HG03159 (cell line): Measurements from ENCODE around the gene ADGRA1.
"Not testable (repeated sequence)": the region's sequence is repeated elsewhere in the genome, so short reads cannot be mapped to it uniquely, and the experiment has no call there.

Experiments used
- ATAC-seq: cut with Tn5 transposase; IDR thresholded peaks from one replicate; pipeline ENCODE4 v1.9.1; 2021; ENCODE audit warnings: mild to moderate bottlenecking, moderate library complexity; ENCODE audit not compliant: unreplicated experiment

The ADGRA1 gene

DNA sequence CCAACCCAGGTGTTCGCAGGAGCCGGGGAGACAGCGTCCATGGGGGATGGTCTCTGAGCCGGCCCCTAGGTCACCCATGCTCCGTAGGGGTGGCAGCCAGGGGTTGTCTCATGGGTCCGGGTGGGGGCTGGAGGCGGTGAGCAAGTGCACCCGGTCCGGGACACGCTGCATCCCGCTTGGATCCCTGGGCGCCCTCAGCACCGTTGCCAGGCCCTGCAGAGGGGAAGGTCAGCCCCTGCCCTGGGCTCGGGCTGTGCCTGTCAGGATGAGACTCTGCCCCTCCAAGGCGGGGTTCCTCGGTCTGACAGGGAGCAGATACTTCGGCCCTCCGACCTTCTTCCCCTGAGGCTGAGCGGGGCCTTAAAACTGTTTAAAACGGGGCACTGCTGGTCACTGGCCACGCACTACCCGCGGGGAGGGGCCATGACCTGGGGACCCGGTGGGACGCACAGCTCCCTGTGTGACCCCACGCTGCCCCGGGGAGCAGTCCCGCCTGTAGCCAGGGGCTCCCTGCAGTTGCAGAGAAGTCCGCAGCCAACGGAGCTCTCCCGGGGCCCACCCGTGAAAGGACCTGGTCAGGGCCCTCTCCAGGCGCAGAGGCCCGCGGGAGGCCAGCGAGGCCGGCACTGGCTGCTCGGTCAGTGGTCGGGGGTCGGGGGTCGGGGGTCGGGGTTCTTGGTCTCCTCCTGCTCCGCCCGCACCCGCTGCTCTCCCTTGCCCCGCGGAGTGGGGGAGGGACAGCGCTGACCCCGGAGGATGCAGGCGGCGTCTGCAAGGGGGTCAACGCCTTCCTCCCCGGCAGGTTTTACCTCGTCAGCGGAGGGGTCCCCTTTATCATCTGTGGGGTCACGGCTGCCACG is 38.9 kb downstream of the ADGRA1 start:
- ATAC-seq, result no peak

DNA sequence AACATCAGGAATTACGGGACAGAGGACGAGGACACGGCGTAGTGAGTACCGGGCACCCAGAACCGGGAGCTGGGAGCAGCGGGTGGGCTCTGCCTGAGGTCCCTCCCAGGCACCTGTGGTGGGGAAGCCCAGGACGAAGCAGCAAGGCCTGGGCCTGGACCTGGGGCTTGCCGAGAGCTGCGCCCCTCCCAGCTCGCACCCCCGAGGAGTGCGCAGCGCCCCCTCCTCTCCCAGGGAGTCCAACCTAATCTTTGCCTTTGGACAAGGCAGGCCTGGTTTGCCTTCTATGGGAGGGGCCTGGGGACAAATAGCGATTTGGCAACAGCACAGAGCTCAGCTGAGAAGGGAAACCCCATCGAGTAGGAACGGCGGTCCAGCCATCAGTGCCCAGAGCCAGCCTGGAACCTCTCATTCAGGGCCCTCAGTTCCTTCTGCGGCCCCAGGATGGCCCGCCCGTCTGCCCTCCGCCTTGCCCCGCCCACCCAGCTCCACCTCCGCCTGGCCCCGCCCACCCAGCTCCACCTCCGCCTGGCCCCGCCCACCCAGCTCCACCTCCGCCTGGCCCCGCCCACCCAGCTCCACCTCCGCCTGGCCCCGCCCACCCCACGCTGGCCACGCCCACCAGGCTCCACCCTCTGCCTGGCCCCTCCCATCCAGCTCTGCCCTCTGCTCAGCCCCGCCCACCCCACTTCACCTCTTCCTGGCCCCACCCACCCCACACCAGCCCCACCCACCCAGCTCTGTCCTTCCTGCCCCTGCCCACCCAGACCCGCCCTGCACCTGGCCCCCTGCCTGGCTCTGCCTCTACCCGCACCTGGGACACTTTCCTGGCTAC is 39.8 kb downstream of the ADGRA1 start:
- ATAC-seq, result no peak

DNA sequence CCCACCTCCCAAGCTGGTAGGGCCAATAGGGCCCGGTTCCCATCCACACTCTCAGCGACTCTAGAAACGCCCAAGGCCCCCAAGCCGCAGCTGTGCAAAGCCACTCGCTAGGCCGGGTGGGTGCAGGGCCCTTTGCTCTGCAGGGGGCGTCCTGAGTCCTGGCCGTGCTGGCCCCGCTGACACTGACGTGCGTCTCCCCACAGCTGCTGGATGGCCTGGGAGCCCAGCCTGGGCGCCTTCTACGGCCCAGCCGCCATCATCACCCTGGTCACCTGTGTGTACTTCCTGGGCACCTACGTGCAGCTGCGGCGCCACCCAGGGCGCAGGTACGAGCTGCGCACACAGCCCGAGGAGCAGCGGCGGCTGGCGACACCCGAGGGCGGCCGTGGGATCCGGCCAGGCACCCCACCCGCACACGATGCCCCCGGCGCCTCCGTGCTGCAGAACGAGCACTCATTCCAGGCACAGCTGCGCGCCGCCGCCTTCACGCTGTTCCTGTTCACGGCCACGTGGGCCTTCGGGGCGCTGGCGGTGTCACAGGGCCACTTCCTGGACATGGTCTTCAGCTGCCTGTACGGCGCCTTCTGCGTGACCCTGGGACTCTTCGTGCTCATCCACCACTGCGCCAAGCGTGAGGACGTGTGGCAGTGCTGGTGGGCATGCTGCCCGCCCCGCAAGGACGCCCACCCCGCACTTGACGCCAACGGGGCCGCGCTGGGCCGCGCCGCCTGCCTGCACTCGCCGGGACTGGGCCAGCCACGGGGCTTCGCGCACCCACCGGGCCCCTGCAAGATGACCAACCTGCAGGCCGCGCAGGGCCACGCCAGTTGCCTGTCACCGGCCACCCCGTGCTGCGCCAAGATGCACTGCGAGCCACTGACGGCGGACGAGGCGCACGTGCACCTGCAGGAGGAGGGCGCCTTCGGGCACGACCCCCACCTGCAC is 40.7 kb downstream of the ADGRA1 start:
- no peak for ATAC-seq

DNA sequence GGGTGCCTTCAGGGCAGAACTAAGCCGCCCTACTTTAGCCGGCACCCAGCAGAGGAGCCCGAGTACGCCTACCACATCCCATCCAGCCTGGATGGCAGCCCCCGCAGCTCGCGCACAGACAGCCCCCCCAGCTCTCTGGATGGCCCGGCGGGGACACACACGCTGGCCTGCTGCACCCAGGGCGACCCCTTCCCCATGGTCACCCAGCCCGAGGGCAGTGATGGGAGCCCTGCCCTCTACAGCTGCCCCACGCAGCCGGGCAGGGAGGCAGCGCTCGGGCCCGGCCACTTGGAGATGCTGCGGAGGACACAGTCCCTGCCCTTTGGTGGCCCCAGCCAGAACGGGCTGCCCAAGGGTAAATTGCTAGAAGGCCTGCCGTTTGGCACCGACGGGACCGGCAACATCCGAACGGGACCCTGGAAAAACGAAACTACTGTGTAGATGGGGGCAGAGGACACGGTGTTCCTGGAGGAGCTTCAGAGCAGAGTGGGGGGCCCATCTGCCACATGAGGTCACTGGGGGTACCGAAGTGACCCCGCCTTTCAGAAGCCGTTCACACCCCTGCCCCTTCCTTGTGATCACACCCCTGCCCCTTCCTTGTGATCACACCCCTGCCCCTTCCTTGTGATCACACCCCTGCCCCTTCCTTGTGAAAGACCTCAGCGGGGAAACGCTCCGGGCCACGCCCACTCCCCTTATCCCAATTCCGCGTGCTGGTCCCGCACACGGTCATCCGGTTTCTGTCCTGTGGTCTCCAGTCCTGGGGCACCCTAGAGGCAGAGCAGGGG is 41.5 kb downstream of the ADGRA1 start:
- no peak for ATAC-seq

DNA sequence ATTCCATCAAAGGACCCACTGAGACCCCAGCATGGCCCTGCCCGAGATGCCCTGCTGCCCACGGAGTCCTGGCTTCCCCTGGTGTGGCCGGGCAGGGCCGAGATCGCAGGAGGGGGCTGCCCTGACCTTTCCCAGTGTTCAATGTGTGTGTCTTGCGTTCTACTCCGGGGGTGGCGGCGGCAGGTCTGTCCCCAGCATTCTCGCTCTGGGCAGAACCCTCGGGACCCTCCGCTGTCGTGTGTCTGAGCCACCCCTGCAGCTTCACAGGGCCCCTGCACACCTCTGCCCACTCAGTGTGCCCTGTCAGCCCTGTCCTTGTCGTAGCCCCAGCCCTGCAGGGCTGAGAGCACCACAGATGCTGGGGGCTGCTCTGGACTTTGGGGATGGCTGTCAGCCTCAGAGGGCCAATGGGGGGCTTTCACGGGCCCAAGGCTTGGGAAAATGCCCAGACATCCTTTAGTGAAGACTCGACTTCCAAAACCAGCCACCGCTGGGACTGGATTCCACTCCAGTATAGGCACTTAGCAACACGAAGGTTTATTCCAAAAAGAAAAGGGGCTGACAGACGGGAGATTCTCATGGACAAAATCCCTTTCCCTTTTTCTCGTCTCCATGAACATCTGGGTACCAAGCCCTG is 42.3 kb downstream of the ADGRA1 start:
- no peak for ATAC-seq

DNA sequence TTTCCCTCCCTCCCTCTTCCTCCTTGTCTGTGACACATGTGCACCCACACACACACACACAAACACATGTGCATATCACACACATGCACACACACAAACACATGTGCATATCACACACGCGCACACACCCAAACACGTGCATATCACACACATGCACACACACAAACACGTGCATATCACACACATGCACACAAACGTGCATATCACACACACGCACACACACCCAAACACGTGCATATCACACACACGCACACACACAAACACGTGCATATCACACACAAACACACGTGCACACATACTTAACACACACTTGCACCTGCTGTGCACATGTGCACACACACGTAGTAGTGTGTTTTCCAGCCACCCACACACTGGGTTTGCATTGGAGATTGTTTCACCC is 42.9 kb downstream of the ADGRA1 start:
- ATAC-seq, result no peak

DNA sequence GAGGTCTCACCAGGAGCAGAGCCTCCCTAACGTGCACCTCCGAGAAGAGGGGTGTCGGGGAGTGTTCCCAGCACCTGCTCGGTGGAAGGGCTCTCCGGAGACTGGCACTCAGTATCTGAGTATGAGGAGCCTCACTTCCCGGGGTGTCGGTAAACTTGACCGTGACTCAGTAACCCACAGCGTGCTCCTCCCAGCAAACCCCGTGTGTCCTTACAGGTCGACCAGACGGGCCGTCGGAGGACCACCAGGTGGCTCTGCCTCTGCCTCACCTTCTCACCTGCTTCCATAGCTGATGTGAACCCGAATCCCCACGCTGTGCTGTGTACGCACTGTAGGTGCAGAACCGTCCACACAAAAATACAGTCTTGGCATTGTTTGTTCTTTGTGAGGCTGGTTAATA is 43.3 kb downstream of the ADGRA1 start:
- ATAC-seq, result no peak

DNA sequence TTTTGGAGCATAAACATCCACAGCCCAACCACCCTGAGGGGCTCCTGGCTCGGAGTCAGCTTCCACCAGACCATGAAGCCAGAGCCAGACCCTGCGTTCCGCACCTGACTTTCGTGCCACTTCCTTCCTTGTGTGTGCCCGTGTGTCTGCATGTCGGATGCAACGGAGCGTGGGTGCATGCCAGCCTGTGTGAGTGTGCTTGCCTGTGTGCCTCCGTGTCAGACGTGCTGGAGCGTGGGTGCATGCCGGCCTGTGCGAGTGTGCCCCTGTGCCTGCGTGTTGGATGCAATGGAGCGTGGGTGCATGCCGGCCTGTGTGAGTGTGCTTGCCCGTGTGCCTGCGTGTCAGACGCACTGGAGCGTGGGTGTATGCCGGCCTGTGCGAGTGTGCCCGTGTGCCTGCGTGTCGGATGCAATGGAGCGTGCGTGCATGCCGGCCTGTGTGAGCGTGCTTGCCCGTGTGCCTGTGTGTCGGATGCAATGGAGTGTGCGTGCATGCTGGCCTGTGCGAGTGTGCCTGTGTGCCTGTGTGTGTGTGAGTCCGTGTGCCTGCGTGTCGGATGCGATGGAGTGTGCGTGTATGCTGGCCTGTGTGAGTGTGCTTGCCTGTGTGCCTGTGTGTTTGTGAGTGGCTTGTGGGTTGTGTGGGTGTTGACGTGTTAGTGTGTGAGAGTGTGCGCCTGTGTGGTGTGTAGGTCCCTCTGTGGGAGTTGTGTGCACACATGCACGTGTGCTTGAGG is 44.2 kb downstream of the ADGRA1 start:
- no peak for ATAC-seq

DNA sequence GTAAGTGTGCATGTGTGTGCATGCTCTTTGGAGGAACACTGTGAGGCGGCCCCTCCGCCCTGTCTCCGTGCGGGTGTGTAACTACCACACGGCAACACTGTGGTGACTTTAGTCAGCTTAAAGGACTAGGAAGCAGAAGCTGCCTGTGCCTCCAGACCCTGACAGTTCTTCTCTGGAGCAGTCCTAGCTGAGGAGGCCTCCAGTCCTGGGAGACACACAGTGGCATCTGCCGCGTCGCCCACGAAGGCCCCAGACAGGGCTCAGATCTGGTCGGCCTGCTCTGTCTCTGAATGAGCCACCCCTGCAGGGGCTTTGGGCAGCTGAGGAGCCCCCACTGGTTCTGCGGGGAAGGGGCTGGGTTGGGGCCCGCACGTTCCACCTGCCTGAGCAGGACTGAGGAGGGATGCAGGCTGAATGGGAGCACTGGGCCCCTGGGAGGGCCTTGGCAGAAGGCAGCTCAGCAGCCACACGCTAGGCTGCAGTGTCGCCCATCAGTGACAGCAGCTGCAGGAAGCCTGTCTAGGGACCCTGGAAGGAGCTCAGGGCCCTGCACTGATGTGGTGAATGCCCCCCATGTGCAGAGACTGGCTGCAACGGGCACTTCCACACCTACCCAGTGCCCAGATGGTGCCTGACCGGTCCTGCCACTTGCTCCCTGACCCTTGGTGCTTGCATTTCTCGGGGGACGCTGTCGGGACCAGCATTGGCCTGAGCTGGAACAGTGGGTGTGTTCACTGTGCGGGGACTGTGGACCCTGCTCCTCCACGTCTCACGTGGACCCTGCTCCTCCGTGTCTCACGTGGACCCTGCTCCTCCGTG is 45.0 kb downstream of the ADGRA1 start:
- ATAC-seq, result no peak

DNA sequence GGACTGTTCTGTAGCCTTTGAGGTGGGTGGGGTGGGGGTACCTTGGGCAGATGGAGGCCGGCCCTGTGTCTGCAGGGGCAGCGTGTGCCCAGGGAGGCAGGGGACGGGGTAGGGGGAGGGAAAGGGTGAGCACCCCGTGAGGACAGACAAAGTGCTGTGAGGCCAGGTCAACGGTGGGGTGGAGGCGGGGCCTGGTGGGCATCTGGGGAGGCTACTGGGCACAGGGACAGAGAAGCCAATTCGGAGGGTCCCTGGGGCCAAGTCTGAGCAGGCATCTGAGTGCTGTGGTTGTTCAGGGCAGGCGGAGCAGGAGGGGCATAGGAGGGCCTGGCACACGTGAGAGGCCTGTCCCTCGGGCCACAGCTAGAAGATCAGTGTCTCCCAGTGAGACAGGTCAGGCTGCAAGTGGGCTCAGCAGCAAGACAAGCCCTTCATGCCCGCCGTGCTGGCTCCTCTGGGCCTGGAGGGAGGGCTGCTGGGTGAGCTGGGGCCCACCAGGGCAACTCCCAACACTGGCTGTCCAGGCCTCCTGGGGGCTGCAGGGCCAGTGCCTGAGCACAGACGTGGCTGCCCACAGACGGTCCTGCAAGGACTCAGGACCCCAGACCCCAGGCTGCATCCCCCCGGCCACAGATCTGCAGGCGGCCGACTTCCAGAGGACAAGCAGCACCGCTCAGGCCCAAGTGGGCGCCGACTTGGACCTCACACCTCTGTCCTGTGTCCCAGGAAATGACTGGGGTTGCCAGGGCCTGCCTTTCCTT is 45.9 kb downstream of the ADGRA1 start:
- no peak for ATAC-seq

DNA sequence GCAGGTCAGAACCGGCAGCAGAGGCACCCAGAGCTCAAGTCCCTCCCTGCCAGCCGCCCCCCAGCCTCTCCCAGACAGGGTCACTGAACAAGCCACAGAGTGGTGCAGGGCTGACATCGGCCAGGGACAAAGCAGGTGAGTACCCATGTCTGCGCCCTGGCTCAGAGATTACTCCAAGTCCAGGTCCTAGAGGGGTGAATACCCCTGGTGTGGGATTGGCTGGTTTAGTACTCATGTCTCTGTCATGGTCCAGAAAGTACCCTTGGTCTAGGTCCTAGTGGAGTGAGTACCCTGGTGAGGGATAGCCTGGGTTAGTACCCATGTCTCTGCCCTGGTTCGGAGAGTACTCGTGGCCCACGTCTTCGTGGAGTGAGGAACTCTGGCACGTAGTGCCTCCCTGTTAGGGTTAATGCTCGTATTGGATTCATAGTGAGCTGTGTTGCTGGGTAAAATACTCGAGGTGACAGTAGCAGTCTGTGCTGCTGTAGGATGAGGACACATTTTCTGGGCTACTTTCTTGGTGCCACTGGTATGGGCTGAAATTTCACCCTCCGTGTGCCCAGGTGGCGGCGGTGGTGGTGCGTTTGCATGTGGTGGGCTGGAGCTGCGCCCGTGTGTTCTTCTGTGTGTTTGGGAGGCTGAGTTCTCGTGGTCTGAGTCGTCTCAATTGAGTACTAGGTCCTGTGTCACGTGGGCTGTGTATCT is 46.8 kb downstream of the ADGRA1 start:
- no peak for ATAC-seq

DNA sequence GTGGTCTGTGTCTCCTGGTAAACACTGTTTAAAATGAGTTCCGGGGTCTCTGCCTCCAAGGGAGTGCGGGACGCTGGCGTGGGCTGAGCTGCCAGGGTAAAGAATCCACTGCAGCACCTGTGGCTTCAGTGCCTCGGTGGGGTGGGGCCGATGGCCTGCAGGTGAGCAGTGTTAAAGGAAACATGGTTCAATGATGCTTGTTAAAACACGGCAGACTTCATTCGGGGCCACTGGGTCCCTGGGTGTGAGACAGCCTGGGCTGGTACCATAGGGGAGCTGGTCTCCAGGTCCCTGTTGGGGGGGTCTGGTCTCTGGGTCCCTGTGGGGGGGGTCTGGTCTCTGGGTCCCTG is 47.4 kb downstream of the ADGRA1 start:
- no peak for ATAC-seq

DNA sequence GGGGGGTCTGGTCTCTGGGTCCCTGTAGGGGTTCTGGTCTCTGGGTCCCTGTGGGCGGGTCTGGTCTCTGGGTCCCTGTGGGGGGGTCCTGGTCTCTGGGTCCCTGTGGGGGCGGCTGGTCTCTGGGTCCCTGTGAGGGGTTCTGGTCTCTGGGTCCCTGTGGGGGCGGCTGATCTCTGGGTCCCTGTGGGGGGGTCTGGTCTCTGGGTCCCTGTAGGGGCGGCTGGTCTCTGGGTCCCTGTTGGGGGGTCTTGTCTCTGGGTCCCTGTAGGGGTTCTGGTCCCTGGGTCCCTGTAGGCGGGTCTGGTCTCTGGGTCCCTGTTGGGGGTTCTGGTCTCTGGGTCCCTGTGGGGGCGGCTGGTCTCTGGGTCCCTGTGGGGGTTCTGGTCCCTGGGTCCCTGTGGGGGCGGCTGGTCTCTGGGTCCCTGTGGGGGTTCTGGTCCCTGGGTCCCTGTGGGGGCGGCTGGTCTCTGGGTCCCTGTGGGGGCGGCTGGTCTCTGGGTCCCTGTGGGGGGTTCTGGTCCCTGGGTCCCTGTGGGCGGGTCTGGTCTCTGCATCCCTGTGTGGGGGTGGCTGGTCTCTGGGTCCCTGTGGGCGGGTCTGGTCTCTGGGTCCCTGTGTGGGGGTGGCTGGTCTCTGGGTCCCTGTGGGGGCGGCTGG is 49.9 kb downstream of the ADGRA1 start:
- ATAC-seq, result not testable (repeated sequence)

DNA sequence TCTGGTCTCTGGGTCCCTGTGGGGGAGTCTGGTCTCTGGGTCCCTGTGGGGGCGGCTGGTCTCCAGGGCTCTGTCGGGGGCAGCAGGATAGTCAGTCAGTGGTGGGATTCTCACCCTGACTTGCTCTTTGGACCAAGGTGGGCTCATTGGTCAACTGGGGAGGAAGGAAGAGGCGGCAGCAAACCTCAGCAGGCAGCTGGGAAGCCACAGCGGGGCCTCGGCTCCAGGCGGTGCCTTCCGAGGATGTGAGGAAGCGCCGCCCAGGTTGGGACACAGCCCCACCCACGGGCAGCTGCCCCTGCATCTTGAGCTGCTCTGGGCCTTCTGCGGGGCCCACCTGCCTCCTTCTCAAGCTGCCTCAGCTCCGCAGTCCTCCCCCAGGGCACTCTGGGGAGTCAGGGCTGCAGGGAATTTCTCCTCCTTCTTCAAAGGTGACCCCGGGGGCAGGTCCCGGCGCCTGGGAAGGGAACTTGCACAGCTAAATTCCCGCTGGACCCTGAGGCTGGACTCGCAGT is 51.9 kb downstream of the ADGRA1 start:
- ATAC-seq, result no peak

DNA sequence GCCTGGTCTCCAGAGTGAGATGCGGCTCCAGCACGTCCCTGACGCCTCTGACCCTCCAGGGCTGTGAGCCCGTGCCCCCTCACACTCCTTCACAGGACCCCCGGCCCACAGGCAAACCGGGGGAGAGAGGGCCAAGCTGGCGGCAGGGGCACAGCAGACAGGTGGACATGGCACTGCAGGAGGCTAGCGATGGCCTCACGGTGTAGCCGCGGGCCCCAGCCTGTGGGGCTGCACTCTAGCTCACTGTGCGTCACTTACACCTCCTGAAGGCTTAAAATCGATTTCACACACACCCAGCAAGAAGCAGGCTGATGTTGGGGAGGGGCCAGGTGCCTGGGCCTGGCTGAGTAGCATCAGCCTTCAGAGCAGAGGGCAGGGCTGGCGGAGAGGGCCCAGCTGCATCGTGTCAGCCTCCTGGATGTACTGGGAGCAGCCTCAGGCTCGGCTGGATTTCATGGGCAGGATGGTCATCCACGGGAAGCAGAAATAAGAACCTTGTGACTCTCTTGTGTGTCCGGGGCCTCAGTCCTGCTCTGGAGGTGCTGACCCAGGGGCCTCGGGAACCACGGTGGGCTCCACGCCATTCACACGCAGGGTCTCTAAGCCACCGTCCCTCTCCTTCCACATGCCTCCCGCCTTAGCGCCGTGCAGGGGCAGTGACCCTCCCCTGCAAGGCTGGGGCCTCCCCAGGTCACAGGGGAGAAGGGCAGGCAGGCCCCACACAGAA is 52.9 kb downstream of the ADGRA1 start:
- no peak for ATAC-seq
